ENCODE measurements around the gene PUM2.

The PUM2 gene

GRCh38 chr2:20339012-20339411 is 11.6 kb downstream of the PUM2 start:
- Mint-ChIP-seq H3K27ac (no peak overlapping the region), H3K36me3 (ENCODE audit: low read depth) (peaks cover 16% of the 10 kb centered on the region), H3K27me3 (no peaks in the 10 kb centered on the region), H3K4me3 (no peak overlapping the region), H3K9me3 (no peaks in the 10 kb centered on the region), H3K4me1 (ENCODE audit: low read depth) (peaks cover 86% of the 10 kb centered on the region)

- Mint-ChIP-seq H3K36me3 (ENCODE audit: low read depth) (peaks cover 50% of the 10 kb centered on the region), H3K9me3 (peaks cover 16% of the 10 kb centered on the region), H3K4me1 (ENCODE audit: low read depth) (peaks cover 91% of the 10 kb centered on the region), H3K27me3 (no peaks in the 10 kb centered on the region), H3K4me3 (no peak overlapping the region), H3K27ac (peak overlapping the region; percentile 6)
These were observed 15.9 kb downstream of the PUM2 start for GRCh38 chr2:20334605-20335203.

GRCh38 chr2:20333738-20334137 is 16.9 kb downstream of the PUM2 start:
- Mint-ChIP-seq H3K4me1 (ENCODE audit: low read depth) (peaks cover 90% of the 10 kb centered on the region), H3K27me3 (no peaks in the 10 kb centered on the region), H3K27ac (peak overlapping the region; percentile 60), H3K4me3 (no peak overlapping the region), H3K36me3 (ENCODE audit: low read depth) (peaks cover 59% of the 10 kb centered on the region), H3K9me3 (peaks cover 18% of the 10 kb centered on the region)

GRCh38 chr2:20330192-20330591 is 20.5 kb downstream of the PUM2 start:
- Mint-ChIP-seq H3K27ac (peak overlapping the region; percentile 38), H3K4me3 (no peak overlapping the region), H3K4me1 (ENCODE audit: low read depth) (peaks cover 87% of the 10 kb centered on the region), H3K9me3 (peaks cover 18% of the 10 kb centered on the region), H3K36me3 (ENCODE audit: low read depth) (peaks cover 70% of the 10 kb centered on the region), H3K27me3 (no peaks in the 10 kb centered on the region)

GRCh38 chr2:20327370-20327769 is 23.3 kb downstream of the PUM2 start:
- Mint-ChIP-seq H3K27ac (peak overlapping the region; percentile 8), H3K4me1 (ENCODE audit: low read depth) (peaks cover 87% of the 10 kb centered on the region), H3K36me3 (ENCODE audit: low read depth) (peaks cover 81% of the 10 kb centered on the region), H3K9me3 (peaks cover 18% of the 10 kb centered on the region), H3K4me3 (no peak overlapping the region), H3K27me3 (no peaks in the 10 kb centered on the region)

GRCh38 chr2:20326163-20326780 is 24.4 kb downstream of the PUM2 start:
- H3K9me3 Mint-ChIP-seq: peaks cover 12% of the 10 kb centered on the region
- H3K27me3 Mint-ChIP-seq: no peaks in the 10 kb centered on the region
- H3K4me1 Mint-ChIP-seq (ENCODE audit: low read depth): peaks cover 86% of the 10 kb centered on the region
- H3K27ac Mint-ChIP-seq: peak overlapping the region; percentile 32
- H3K4me3 Mint-ChIP-seq: no peak overlapping the region
- peaks cover 80% of the 10 kb centered on the region for H3K36me3 Mint-ChIP-seq (ENCODE audit: low read depth)

- no peaks in the 10 kb centered on the region for H3K27me3 Mint-ChIP-seq
- H3K27ac Mint-ChIP-seq: peak overlapping the region; percentile 67
- no peak overlapping the region for H3K4me3 Mint-ChIP-seq
- H3K36me3 Mint-ChIP-seq (ENCODE audit: low read depth): peaks cover 79% of the 10 kb centered on the region
- H3K9me3 Mint-ChIP-seq: no peaks in the 10 kb centered on the region
- H3K4me1 Mint-ChIP-seq (ENCODE audit: low read depth): peaks cover 67% of the 10 kb centered on the region
These were observed 27.9 kb downstream of the PUM2 start for GRCh38 chr2:20322527-20323300.

GRCh38 chr2:20317690-20318089 is 33.0 kb downstream of the PUM2 start:
- peak overlapping the region; percentile 51 for H3K27ac Mint-ChIP-seq
- H3K9me3 Mint-ChIP-seq: no peaks in the 10 kb centered on the region
- H3K27me3 Mint-ChIP-seq: no peaks in the 10 kb centered on the region
- H3K36me3 Mint-ChIP-seq (ENCODE audit: low read depth): peaks cover 73% of the 10 kb centered on the region
- H3K4me1 Mint-ChIP-seq (ENCODE audit: low read depth): peaks cover 54% of the 10 kb centered on the region
- H3K4me3 Mint-ChIP-seq: peak overlapping the region; percentile 35

- H3K27ac Mint-ChIP-seq: no peak overlapping the region
- H3K9me3 Mint-ChIP-seq: no peaks in the 10 kb centered on the region
- peaks cover 51% of the 10 kb centered on the region for H3K4me1 Mint-ChIP-seq (ENCODE audit: low read depth)
- no peak overlapping the region for H3K4me3 Mint-ChIP-seq
- H3K27me3 Mint-ChIP-seq: no peaks in the 10 kb centered on the region
- H3K36me3 Mint-ChIP-seq (ENCODE audit: low read depth): peaks cover 72% of the 10 kb centered on the region
These were observed 33.4 kb downstream of the PUM2 start for GRCh38 chr2:20317197-20317596.

- Mint-ChIP-seq H3K27ac (no peak overlapping the region), H3K27me3 (no peaks in the 10 kb centered on the region), H3K4me3 (no peak overlapping the region), H3K36me3 (ENCODE audit: low read depth) (peaks cover 62% of the 10 kb centered on the region), H3K4me1 (ENCODE audit: low read depth) (peaks cover 36% of the 10 kb centered on the region), H3K9me3 (no peaks in the 10 kb centered on the region)
These were observed 35.8 kb downstream of the PUM2 start for GRCh38 chr2:20314562-20315501.

- H3K36me3 Mint-ChIP-seq (ENCODE audit: low read depth): peaks cover 62% of the 10 kb centered on the region
- no peaks in the 10 kb centered on the region for H3K9me3 Mint-ChIP-seq
- H3K4me1 Mint-ChIP-seq (ENCODE audit: low read depth): peaks cover 29% of the 10 kb centered on the region
- no peak overlapping the region for H3K4me3 Mint-ChIP-seq
- H3K27me3 Mint-ChIP-seq: no peaks in the 10 kb centered on the region
- peak overlapping the region; percentile 59 for H3K27ac Mint-ChIP-seq
These were observed 37.0 kb downstream of the PUM2 start for GRCh38 chr2:20313659-20314058.

- peaks cover 8% of the 10 kb centered on the region for H3K4me1 Mint-ChIP-seq (ENCODE audit: low read depth)
- peaks cover 61% of the 10 kb centered on the region for H3K36me3 Mint-ChIP-seq (ENCODE audit: low read depth)
- no peaks in the 10 kb centered on the region for H3K27me3 Mint-ChIP-seq
- no peak overlapping the region for H3K27ac Mint-ChIP-seq
- no peak overlapping the region for H3K4me3 Mint-ChIP-seq
- H3K9me3 Mint-ChIP-seq: no peaks in the 10 kb centered on the region
These were observed 41.6 kb downstream of the PUM2 start for GRCh38 chr2:20309001-20309400.

- Mint-ChIP-seq H3K4me1 (ENCODE audit: low read depth) (no peaks in the 10 kb centered on the region), H3K9me3 (no peaks in the 10 kb centered on the region), H3K27me3 (no peaks in the 10 kb centered on the region), H3K27ac (no peak overlapping the region), H3K36me3 (ENCODE audit: low read depth) (peaks cover 66% of the 10 kb centered on the region), H3K4me3 (no peak overlapping the region)
These were observed 43.3 kb downstream of the PUM2 start for GRCh38 chr2:20307311-20307710.

- Mint-ChIP-seq H3K4me3 (no peak overlapping the region), H3K27me3 (no peaks in the 10 kb centered on the region), H3K4me1 (ENCODE audit: low read depth) (peaks cover 4% of the 10 kb centered on the region), H3K27ac (no peak overlapping the region), H3K36me3 (ENCODE audit: low read depth) (peaks cover 65% of the 10 kb centered on the region), H3K9me3 (no peaks in the 10 kb centered on the region)
These were observed 46.2 kb downstream of the PUM2 start for GRCh38 chr2:20304411-20304810.
